ENCODE data around the gene FIZ1.

The FIZ1 gene

DNA sequence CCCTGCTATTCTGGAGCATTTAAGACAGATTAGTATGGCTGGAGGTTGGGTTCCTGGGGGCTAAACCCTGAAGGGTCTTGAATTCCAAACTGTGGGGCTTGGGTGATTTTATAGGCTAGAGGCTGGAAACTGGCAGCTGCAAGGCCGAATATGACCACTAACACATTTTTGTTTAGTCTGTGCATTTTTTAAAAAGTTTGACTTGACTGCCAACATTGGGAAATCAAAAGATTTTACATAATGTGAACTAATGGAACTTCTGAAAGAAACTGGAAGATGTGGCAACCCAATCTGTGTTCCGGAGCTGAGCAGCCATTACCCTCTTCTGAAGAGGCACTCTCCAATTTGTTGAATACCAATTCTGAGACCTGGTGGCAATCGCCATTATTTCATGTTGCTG lies 20.0 kb upstream of the FIZ1 start:
- H3K36me3 ChIP-seq (ENCODE audit: control insufficient read depth in 1 of 2, insufficient read depth in 2 of 2, low read length in 2 of 2): peaks cover 3 to 49% of the 10 kb centered on the region in 2 donors
- H3K27me3 ChIP-seq (ENCODE audit: low read depth, low read length): no peaks in the 10 kb centered on the region
- H3K27ac ChIP-seq (ENCODE audit: low read length): no peak overlapping the region
- peaks cover 0 to 9% of the 10 kb centered on the region in 2 donors for H3K4me1 ChIP-seq (ENCODE audit: control insufficient read depth in 1 of 2, insufficient read depth in 2 of 2, low read length in 2 of 2)
- no peaks in the 10 kb centered on the region for H3K9me3 ChIP-seq (ENCODE audit: control insufficient read depth in 1 of 2, low read length in 2 of 2)
- no peak overlapping the region for H3K4me3 ChIP-seq (ENCODE audit: low read depth in 1 of 2, low read length in 2 of 2)

DNA sequence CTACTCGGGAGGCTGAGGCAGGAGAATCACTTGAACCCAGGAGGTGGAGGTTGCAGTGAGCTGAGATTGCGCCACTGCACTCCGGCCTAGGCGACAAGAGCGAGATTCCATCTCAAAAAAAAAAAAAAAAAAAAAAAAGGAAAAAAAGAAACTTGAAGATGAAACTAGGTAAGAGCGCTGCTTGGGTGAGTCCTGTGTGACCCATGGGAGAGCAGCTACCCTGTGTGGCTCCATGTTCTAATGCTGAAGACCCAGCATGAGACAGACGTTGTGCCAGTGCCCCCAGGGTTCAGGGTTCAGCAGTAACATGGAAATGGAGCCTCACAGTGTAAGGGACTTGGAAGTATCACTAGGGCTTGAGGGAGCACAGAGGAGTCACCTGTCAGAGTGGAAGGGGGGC lies 19.1 kb upstream of the FIZ1 start:
- H3K27me3 ChIP-seq (ENCODE audit: low read depth, low read length): no peaks in the 10 kb centered on the region
- H3K36me3 ChIP-seq (ENCODE audit: control insufficient read depth in 1 of 2, insufficient read depth in 2 of 2, low read length in 2 of 2): peaks cover 3 to 49% of the 10 kb centered on the region in 2 donors
- no peak overlapping the region for H3K27ac ChIP-seq (ENCODE audit: low read length)
- no peak overlapping the region for H3K4me3 ChIP-seq (ENCODE audit: low read depth in 1 of 2, low read length in 2 of 2)
- peaks cover 0 to 3% of the 10 kb centered on the region in 2 donors for H3K4me1 ChIP-seq (ENCODE audit: control insufficient read depth in 1 of 2, insufficient read depth in 2 of 2, low read length in 2 of 2)
- no peaks in the 10 kb centered on the region for H3K9me3 ChIP-seq (ENCODE audit: control insufficient read depth in 1 of 2, low read length in 2 of 2)

DNA sequence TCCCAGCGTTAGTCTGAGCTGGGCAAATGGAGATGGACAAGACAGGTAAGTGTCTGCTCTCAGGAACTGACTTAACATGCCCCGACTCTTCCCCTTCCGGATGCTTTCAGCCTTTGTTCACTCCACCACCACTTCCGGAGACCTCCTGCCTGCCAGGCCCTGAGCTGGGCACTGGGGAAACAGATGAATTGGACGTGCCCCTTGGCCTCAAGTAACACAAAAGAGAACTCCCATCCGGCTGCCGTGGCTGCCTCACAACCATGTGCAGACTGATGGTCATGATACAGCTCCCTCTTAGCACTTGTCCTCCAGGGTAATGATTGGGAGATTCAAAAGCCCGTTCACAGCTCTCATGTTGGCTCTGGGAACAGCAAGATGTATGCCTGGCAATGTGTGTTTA lies 18.1 kb upstream of the FIZ1 start:
- peaks cover 3 to 48% of the 10 kb centered on the region in 2 donors for H3K36me3 ChIP-seq (ENCODE audit: control insufficient read depth in 1 of 2, insufficient read depth in 2 of 2, low read length in 2 of 2)
- H3K4me3 ChIP-seq (ENCODE audit: low read depth in 1 of 2, low read length in 2 of 2): no peak overlapping the region
- no peak overlapping the region for H3K27ac ChIP-seq (ENCODE audit: low read length)
- H3K27me3 ChIP-seq (ENCODE audit: low read depth, low read length): no peaks in the 10 kb centered on the region
- peaks cover 0 to 3% of the 10 kb centered on the region in 2 donors for H3K4me1 ChIP-seq (ENCODE audit: control insufficient read depth in 1 of 2, insufficient read depth in 2 of 2, low read length in 2 of 2)
- no peaks in the 10 kb centered on the region for H3K9me3 ChIP-seq (ENCODE audit: control insufficient read depth in 1 of 2, low read length in 2 of 2)

DNA sequence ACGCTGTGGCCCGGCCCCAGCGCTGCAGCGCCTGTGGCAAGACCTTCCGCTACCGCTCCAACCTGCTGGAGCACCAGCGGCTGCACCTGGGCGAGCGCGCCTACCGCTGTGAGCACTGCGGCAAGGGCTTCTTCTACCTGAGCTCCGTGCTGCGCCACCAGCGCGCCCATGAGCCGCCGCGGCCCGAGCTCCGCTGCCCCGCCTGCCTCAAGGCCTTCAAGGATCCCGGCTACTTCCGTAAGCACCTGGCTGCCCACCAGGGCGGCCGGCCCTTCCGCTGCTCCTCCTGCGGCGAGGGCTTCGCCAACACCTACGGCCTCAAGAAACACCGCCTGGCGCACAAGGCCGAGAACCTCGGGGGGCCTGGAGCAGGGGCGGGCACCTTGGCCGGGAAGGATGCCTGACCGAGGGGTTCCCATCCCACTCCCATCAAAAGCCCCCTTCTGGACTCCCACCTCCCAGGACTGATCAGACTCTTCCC lies 17.1 kb upstream of the FIZ1 start:
- no peaks in the 10 kb centered on the region for H3K9me3 ChIP-seq (ENCODE audit: control insufficient read depth in 1 of 2, low read length in 2 of 2)
- H3K27me3 ChIP-seq (ENCODE audit: low read depth, low read length): no peaks in the 10 kb centered on the region
- no peak overlapping the region for H3K27ac ChIP-seq (ENCODE audit: low read length)
- no peak overlapping the region for H3K4me3 ChIP-seq (ENCODE audit: low read depth in 1 of 2, low read length in 2 of 2)
- H3K4me1 ChIP-seq (ENCODE audit: control insufficient read depth in 1 of 2, insufficient read depth in 2 of 2, low read length in 2 of 2): peaks cover 0 to 7% of the 10 kb centered on the region in 2 donors
- H3K36me3 ChIP-seq (ENCODE audit: control insufficient read depth in 1 of 2, insufficient read depth in 2 of 2, low read length in 2 of 2): peaks cover 3 to 39% of the 10 kb centered on the region in 2 donors

DNA sequence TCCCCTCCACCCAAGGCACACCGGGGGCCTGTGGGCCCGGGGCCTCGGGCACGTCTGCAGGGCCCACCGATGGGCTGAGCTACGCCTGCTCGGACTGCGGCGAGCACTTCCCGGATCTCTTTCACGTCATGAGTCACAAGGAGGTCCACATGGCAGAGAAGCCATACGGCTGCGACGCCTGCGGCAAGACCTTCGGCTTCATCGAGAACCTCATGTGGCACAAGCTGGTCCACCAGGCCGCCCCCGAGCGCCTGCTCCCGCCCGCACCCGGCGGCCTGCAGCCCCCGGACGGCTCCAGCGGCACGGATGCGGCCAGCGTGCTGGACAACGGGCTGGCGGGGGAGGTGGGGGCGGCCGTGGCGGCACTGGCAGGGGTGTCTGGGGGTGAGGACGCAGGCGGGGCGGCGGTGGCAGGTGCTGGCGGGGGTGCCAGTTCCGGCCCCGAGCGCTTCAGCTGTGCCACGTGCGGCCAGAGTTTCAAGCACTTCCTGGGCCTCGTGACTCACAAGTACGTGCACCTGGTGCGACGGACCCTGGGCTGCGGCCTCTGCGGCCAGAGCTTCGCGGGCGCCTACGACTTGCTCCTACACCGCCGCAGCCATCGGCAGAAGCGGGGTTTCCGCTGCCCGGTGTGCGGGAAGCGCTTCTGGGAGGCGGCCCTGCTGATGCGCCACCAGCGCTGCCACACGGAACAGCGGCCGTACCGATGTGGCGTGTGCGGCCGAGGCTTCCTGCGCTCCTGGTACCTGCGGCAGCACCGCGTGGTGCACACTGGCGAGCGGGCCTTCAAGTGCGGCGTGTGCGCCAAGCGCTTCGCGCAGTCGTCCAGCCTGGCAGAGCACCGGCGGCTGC lies 16.5 kb upstream of the FIZ1 start:
- Histone ChIP-seq H3K4me3 (ENCODE audit: low read depth in 1 of 2, low read length in 2 of 2) (no peak overlapping the region), H3K27ac (ENCODE audit: low read length) (no peak overlapping the region), H3K4me1 (ENCODE audit: control insufficient read depth in 1 of 2, insufficient read depth in 2 of 2, low read length in 2 of 2) (peaks cover 0 to 11% of the 10 kb centered on the region in 2 donors), H3K27me3 (ENCODE audit: low read depth, low read length) (no peaks in the 10 kb centered on the region), H3K36me3 (ENCODE audit: control insufficient read depth in 1 of 2, insufficient read depth in 2 of 2, low read length in 2 of 2) (peaks cover 0 to 35% of the 10 kb centered on the region in 2 donors), H3K9me3 (ENCODE audit: control insufficient read depth in 1 of 2, low read length in 2 of 2) (no peaks in the 10 kb centered on the region)

DNA sequence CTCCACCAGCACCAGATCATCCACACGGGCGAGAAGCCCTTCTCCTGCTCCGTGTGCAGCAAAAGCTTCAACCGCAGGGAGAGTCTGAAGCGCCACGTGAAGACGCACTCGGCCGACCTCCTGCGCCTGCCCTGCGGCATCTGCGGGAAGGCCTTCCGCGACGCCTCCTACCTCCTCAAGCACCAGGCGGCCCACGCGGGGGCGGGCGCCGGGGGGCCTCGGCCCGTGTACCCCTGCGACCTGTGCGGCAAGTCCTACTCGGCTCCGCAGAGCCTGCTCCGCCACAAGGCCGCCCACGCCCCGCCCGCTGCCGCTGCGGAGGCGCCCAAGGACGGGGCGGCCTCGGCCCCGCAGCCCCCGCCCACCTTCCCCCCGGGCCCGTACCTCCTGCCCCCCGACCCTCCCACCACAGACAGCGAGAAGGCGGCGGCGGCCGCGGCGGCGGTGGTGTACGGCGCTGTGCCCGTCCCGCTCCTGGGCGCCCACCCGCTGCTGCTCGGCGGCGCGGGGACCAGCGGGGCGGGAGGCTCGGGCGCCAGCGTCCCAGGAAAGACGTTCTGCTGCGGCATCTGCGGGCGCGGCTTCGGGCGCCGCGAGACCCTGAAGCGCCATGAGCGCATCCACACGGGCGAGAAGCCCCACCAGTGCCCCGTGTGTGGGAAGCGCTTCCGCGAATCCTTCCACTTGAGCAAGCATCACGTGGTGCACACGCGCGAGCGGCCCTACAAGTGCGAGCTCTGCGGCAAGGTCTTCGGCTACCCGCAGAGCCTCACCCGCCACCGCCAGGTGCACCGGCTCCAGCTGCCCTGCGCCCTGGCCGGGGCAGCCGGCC lies 15.6 kb upstream of the FIZ1 start:
- H3K4me3 ChIP-seq (ENCODE audit: low read depth in 1 of 2, low read length in 2 of 2): no peak overlapping the region
- no peak overlapping the region for H3K27ac ChIP-seq (ENCODE audit: low read length)
- no peaks in the 10 kb centered on the region for H3K9me3 ChIP-seq (ENCODE audit: control insufficient read depth in 1 of 2, low read length in 2 of 2)
- peaks cover 0 to 11% of the 10 kb centered on the region in 2 donors for H3K4me1 ChIP-seq (ENCODE audit: control insufficient read depth in 1 of 2, insufficient read depth in 2 of 2, low read length in 2 of 2)
- no peaks in the 10 kb centered on the region for H3K27me3 ChIP-seq (ENCODE audit: low read depth, low read length)
- peaks cover 0 to 38% of the 10 kb centered on the region in 2 donors for H3K36me3 ChIP-seq (ENCODE audit: control insufficient read depth in 1 of 2, insufficient read depth in 2 of 2, low read length in 2 of 2)

DNA sequence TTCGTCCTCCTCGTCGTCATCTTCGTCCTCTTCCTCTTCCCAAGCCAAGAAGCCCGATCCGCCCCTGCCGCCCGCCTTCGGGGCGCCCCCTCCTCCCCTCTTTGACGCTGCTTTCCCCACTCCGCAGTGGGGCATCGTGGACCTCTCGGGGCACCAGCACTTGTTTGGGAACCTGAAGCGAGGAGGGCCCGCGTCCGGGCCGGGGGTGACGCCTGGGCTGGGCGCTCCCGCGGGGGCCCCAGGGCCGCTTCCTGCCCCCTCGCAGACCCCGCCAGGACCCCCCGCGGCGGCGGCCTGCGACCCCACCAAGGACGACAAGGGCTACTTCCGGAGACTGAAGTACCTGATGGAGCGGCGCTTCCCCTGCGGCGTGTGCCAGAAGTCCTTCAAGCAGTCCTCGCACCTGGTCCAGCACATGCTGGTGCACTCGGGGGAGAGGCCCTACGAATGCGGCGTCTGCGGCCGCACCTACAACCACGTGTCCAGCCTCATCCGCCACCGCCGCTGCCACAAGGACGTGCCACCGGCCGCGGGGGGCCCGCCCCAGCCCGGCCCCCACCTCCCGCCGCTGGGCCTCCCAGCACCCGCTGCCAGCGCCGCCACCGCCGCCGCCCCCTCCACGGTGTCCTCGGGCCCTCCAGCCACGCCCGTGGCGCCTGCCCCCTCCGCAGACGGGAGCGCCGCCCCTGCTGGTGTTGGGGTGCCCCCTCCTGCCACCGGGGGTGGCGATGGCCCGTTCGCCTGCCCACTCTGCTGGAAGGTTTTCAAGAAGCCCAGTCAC lies 14.8 kb upstream of the FIZ1 start:
- peaks cover 0 to 46% of the 10 kb centered on the region in 2 donors for H3K36me3 ChIP-seq (ENCODE audit: control insufficient read depth in 1 of 2, insufficient read depth in 2 of 2, low read length in 2 of 2)
- H3K4me3 ChIP-seq (ENCODE audit: low read depth in 1 of 2, low read length in 2 of 2): no peak overlapping the region
- H3K9me3 ChIP-seq (ENCODE audit: control insufficient read depth in 1 of 2, low read length in 2 of 2): no peaks in the 10 kb centered on the region
- no peaks in the 10 kb centered on the region for H3K27me3 ChIP-seq (ENCODE audit: low read depth, low read length)
- H3K4me1 ChIP-seq (ENCODE audit: control insufficient read depth in 1 of 2, insufficient read depth in 2 of 2, low read length in 2 of 2): peaks cover 0 to 11% of the 10 kb centered on the region in 2 donors
- H3K27ac ChIP-seq (ENCODE audit: low read length): no peak overlapping the region

DNA sequence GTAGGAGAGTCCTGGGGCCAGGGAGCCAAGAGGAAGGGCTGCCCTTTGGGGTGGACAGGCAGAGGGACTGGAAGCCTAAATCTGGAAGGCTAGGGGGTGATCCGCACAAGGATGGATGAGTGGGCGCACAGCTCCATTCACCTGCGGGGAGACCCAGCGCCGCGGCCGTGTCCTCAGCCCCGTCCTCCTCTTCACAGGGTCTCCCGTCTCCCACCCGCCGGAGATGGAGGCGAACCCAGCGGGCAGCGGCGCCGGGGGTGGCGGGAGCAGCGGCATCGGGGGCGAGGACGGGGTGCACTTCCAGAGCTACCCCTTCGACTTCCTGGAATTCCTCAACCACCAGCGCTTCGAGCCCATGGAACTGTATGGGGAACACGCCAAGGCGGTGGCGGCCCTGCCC lies 14.1 kb upstream of the FIZ1 start:
- no peak overlapping the region for H3K27ac ChIP-seq (ENCODE audit: low read length)

DNA sequence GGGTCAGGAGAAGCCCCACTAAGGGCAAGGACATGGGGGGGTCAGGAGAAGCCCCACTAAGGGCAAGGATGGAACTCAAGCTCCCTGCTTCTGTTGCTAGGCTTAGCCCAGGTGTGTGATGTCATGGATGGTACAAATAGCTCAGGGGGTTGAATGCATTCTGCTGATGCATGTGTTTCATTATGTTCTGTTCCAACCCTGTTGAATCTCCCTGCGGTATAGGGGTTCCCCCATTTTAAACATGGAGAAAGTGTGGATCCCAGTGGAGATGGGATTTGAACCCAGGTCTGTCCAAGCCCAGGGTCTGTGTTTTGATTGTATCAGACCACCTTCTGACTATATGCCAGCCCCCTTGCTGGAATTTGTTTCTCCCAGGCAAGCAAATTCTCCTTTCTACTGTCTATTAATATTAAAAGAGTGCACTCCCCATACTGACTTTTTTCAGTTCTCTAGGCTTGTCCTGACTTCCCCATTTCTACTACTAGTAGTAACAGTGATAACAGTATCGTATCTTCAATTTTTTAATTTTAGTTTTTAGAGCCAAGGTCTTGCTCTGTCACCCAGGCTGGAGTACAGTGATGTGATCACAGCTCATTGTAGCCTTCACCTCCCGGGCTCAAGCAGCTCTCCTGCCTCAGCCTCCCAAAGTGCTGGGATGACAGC lies 12.8 kb upstream of the FIZ1 start:
- H3K36me3 ChIP-seq (ENCODE audit: control insufficient read depth in 1 of 2, insufficient read depth in 2 of 2, low read length in 2 of 2): peaks cover 0 to 41% of the 10 kb centered on the region in 2 donors
- no peak overlapping the region for H3K27ac ChIP-seq (ENCODE audit: low read length)
- H3K9me3 ChIP-seq (ENCODE audit: control insufficient read depth in 1 of 2, low read length in 2 of 2): no peaks in the 10 kb centered on the region
- no peak overlapping the region for H3K4me3 ChIP-seq (ENCODE audit: low read depth in 1 of 2, low read length in 2 of 2)
- no peaks in the 10 kb centered on the region for H3K27me3 ChIP-seq (ENCODE audit: low read depth, low read length)
- H3K4me1 ChIP-seq (ENCODE audit: control insufficient read depth in 1 of 2, insufficient read depth in 2 of 2, low read length in 2 of 2): peaks cover 0 to 14% of the 10 kb centered on the region in 2 donors

More for the DNA sequence above, 14.1 kb upstream of the FIZ1 start:
- H3K4me3 ChIP-seq (ENCODE audit: low read depth in 1 of 2, low read length in 2 of 2): no peak overlapping the region
- H3K36me3 ChIP-seq (ENCODE audit: control insufficient read depth in 1 of 2, insufficient read depth in 2 of 2, low read length in 2 of 2): peaks cover 0 to 47% of the 10 kb centered on the region in 2 donors
- H3K4me1 ChIP-seq (ENCODE audit: control insufficient read depth in 1 of 2, insufficient read depth in 2 of 2, low read length in 2 of 2): peaks cover 0 to 11% of the 10 kb centered on the region in 2 donors
- H3K9me3 ChIP-seq (ENCODE audit: control insufficient read depth in 1 of 2, low read length in 2 of 2): no peaks in the 10 kb centered on the region
- no peaks in the 10 kb centered on the region for H3K27me3 ChIP-seq (ENCODE audit: low read depth, low read length)

DNA sequence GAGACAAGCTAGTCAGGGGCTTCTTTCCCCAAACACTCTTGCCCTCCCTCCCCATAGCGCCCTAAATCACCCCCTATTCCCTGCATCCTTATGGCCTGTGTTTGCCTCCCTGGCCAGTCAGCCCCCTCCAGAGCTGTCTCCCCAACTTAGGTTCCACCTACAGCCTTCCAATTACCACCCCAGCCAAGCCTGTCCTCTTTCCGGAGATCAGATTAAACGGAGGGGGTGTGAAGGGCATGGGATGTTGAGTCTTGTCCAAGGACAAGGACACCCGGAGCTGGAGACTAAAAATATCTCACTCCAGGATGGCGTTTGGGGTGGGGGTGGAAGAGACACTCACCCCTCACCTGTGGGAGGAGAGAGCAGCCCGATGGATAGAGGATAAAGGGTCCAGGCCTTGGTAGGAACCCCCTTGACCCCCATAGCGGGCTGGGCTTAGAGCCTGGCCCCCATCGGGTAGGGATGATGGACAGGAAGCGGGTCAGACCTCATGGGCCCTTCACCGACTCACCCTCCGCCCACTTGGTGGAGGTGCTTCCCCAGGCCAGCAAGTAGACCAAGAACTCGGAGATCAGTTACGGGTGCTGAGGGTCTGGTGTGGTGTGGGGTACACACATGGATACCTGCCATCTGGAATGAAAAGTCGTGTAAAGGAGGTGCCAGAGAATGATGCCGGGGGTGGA lies 12.1 kb upstream of the FIZ1 start:
- Histone ChIP-seq H3K4me3 (ENCODE audit: low read depth in 1 of 2, low read length in 2 of 2) (no peak overlapping the region), H3K9me3 (ENCODE audit: control insufficient read depth in 1 of 2, low read length in 2 of 2) (no peaks in the 10 kb centered on the region), H3K27me3 (ENCODE audit: low read depth, low read length) (no peaks in the 10 kb centered on the region), H3K36me3 (ENCODE audit: control insufficient read depth in 1 of 2, insufficient read depth in 2 of 2, low read length in 2 of 2) (peaks cover 0 to 36% of the 10 kb centered on the region in 2 donors), H3K27ac (ENCODE audit: low read length) (no peak overlapping the region), H3K4me1 (ENCODE audit: control insufficient read depth in 1 of 2, insufficient read depth in 2 of 2, low read length in 2 of 2) (peaks cover 4 to 21% of the 10 kb centered on the region in 2 donors)
